KG1 (cell line): ENCODE measurements around the gene ARHGEF18.
A peak's percentile ranks its signal among the peaks of the same experiment; 100 is the strongest.

ENCODE experiments used
- DNase-seq: peaks from one replicate; lab custom pipeline; 2025; lab: John Stamatoyannopoulos, UW

Gene ARHGEF18

DNA sequence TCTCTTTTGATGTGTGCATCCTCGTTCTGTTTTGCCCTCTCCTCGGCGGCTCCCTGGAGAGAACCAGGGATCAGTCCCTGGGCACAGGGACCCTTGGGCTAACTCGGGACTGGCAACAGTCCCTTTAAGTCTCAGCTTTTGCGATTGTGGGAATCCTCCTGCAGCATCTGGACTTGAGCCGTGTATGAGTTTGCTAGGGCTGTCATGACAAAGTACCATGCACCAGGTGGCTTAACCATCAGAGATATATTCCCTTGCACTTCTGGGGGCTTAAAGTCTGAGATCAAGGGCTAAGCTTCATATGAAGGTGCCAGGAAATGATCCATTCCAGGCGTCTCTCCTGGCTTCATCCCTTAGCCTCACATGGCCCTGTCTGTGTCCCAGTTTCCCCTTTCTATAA, 34.5 kb downstream of the ARHGEF18 start:
- DNase-seq: no peak

- no peak for DNase-seq
Measured at GRCh38 chr19:7385062-7385461, 36.3 kb downstream of the ARHGEF18 start.

DNA sequence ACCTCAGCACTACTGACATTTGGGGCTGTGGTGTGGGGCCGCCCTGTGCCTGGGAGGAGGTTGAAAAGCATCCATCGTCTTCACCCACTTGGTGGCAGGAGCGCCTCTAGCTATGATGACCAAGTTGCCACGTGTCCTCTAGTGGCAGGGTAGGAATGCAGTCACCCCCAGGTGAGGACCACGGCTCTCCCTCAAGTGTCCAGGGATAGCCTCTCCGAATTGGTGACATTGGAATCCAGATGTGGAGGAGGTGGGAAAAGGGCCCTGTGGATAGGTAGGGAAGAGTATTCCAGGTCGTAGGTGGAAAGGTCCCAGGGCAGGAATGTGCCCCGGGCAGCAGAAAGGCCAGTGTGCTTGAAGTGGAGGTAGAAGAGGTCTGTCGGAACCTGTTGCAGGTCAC, 37.6 kb downstream of the ARHGEF18 start:
- DNase-seq: no peak

GRCh38 chr19:7386769-7387168, 38.0 kb downstream of the ARHGEF18 start:
- DNase-seq: no peak

- DNase-seq: no peak
Measured at GRCh38 chr19:7391218-7391670, 42.5 kb downstream of the ARHGEF18 start.

GRCh38 chr19:7393459-7393858, 44.7 kb downstream of the ARHGEF18 start:
- no peak for DNase-seq

DNA sequence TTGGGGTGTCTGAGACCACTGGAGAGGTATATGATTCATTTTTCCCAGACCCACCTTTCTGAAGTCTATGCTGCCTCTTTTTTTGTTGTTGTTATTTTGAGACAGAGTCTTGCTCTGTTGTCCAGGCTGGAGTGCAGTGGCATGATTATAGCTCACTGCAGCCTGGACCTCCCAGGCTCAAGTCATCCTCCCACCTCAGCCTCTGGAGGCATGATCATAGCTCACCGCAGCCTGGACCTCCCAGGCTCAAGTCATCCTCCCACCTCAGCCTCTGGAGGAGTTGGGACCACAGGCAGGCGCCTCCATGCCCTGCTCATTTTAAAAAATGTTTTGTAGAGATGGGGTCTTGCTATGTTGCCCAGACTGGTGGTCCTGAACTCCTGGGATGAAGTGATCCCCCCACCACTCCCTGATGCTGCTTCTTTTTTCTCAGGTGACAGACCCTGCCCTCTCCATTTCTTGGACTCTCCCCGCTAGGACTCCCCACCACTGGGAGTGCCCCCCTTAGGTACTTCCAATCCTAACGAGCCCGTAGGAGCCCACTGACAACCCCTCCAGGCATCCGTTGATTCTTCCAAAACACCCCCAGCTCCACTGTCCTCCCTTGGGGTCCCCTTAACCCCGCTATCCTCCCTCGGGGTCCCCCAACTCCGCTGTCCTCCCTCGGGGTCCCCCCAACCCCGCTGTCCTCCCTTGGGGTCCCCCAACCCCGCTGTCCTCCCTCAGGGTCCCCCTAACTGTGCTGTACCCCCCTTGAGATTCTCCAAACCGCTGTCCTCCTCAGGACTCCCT, 45.4 kb downstream of the ARHGEF18 start:
- no peak for DNase-seq

DNA sequence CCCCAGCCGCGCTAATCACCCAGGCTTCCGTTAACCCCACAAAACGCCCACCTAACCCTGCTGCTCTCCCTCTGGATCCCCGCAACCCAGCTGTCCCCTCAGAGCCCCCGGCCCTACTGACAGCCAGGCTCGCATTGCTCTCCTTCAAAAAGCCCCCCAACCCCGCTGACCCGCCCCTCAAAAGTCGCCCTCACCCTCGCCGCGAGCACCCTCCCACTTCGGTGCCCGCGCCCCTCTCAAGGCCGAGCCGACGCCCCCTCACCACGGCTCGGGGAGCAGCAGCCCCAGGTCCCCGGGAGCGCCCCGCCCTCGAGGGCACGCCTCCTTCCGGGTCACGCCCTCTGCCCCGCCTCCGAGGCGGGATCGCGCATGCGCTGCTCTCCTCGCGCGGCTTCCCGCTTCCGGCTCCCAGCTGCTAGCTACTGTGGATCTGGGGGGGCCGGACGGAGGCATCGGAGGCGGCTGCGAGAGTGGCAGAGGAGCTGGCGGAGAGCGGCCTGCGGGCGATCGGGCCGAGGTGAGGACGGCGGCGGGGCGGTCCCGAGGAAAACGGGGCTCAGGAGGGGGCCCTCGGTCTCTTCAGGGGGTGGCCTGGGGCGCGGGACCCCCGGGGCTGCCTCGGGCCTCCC, 46.1 kb downstream of the ARHGEF18 start:
- peak; percentile 68 for DNase-seq

- no peak for DNase-seq
Measured at GRCh38 chr19:7395360-7396066, 46.8 kb downstream of the ARHGEF18 start.

DNA sequence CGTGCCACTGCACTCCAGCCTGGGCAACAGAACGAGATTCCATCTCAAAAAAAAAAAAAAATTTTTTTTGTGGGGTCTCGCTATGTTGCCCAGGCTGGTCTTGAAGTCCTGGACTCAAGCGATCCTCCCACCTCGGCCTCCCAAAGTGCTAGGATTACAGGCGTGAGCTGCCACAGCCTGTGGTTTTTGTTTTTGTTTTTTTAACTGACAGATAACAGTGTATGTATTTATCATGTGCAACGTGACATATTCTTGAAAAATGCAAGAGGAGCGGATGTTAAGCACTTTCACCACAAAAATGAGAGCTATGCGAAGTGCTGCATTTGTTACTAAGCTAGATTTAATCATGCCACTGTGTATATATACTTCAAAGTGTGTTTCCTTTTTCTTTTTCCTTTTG, 49.0 kb downstream of the ARHGEF18 start:
- DNase-seq: no peak
